GM12892 (cell line): ENCODE measurements around the gene SRPK3.
A peak's percentile ranks its signal among the peaks of the same experiment; 100 is the strongest.

Source experiments
- DNase-seq: peaks from one replicate; pipeline ENCODE4 v3.0.0; 2011; ENCODE audit not compliant: insufficient read length
- FAIRE-seq: peaks from 2 replicates; lab custom pipeline; 2011; peaks lifted over from hg19 to GRCh38; lab: Jason Lieb, UNC
- POLR2A ChIP-seq: IDR thresholded peaks from 2 replicates; pipeline ENCODE4 v1.6.1; 2011; ENCODE audit warnings: low read depth, low read length, control low read depth
- POLR2AphosphoS5 ChIP-seq: IDR thresholded peaks from 2 replicates; pipeline ENCODE4 v1.6.1; 2011; ENCODE audit warnings: low read depth, low read length, control low read depth
- TAF1 ChIP-seq: IDR thresholded peaks from 2 replicates; pipeline ENCODE4 v1.6.1; 2011; ENCODE audit warnings: low read depth, mild to moderate bottlenecking, control low read depth, low read length, borderline replicate concordance

Gene SRPK3

DNA sequence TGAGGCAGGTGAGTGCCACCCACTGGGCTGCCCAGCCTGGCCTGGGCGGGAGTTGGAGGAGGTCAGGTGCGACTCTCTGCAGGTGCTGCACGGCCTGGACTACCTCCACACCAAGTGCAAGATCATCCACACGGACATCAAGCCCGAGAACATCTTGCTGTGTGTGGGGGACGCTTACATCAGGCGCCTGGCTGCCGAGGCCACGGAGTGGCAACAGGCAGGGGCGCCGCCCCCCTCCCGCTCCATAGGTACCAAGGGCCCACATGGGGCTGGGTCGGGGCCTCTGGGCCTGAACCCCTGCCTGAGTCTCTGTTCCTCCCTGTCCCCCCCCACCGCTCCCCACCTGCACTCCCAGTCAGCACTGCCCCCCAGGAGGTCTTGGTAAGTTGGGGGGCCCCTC is 2.0 kb downstream of the SRPK3 start:
- DNase-seq: no peak
- TF ChIP-seq POLR2A (no peak), POLR2AphosphoS5 (no peak), TAF1 (no peak)
- no peak for FAIRE-seq

DNA sequence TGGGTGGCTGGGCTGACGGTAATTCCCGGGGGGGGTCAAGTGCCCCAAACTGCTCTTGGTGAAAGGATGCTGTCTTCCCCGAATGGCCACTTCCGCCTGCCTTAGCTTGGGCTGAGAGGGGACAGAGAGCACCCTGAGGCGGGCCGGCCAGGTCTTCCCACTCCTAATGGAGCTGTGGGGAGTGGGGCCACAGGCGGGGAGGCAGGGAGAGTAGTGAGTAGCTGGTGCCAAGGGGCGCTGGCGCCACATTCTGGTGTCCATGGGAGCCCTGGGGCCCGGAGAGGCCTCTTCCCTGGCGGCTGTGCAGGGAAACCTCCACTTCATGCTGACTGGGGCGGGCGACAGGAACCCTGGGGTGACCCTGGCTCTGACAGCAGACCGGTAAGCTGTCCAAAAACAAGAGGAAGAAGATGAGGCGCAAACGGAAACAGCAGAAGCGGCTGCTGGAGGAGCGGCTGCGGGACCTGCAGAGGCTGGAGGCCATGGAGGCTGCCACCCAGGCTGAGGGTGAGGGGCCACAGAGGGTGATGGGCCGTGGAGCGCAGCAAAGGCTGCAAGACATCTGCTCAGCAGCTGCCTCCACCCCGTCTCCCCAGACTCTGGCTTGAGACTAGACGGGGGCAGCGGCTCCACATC is 2.7 kb downstream of the SRPK3 start:
- no peak for FAIRE-seq
- no peak for TF ChIP-seq POLR2A
- TF ChIP-seq TAF1: no peak
- TF ChIP-seq POLR2AphosphoS5: no peak
- no peak for DNase-seq

GRCh38 chrX:153784325-153784967 is 3.6 kb downstream of the SRPK3 start:
- TF ChIP-seq POLR2AphosphoS5 (peak; percentile 56; the same call in 1 of the 2 replicates), TAF1 (no peak), POLR2A (no peak)
- no peak for FAIRE-seq
- no peak for DNase-seq

DNA sequence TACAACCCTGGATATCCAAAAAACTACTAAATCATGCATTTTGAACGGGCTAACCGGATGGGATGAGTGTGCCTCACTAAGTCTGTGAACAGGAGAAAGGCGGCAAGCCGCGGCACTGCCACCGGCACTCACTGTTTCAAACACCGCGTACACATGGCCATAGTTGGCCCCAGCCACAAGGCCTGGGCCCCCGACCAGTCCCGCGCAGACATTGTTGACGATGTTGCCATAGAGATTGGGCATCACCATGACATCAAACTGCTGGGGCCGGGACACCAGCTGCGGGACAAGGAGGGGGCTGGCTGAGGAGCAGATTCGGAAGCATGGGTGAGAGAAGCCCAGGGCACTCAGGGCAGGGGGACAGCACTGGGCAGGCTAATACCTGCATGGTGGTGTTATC is 5.8 kb downstream of the SRPK3 start:
- FAIRE-seq (no peak), DNase-seq (no peak)
- TF ChIP-seq TAF1 (no peak), POLR2AphosphoS5 (no peak), POLR2A (no peak)

- TF ChIP-seq TAF1 (no peak), POLR2A (no peak), POLR2AphosphoS5 (no peak)
- FAIRE-seq: no peak
- DNase-seq: no peak
Observed at GRCh38 chrX:153789654-153790053, 8.8 kb downstream of the SRPK3 start.

- TF ChIP-seq TAF1 (no peak), POLR2AphosphoS5 (no peak), POLR2A (no peak)
- FAIRE-seq: no peak
- no peak for DNase-seq
Observed at GRCh38 chrX:153791104-153791852, 10.4 kb downstream of the SRPK3 start.

- no peak for FAIRE-seq
- no peak for DNase-seq
- TF ChIP-seq TAF1 (no peak), POLR2A (no peak), POLR2AphosphoS5 (no peak)
Observed at GRCh38 chrX:153792368-153792767, 11.5 kb downstream of the SRPK3 start.

GRCh38 chrX:153793291-153793690 is 12.4 kb downstream of the SRPK3 start:
- DNase-seq: no peak

GRCh38 chrX:153794018-153794896 is 13.4 kb downstream of the SRPK3 start, which contains the start of the genes IDH3G and SSR4:
IDH3G (minus strand) TSS chrX:153794375; CDS start chrX:153794326, 49 bp downstream.
SSR4 (plus strand) TSS chrX:153794668; CDS start chrX:153794688, 20 bp downstream.
- peak; percentile 96 for DNase-seq
- peak; percentile 94 for FAIRE-seq
- peak; percentile 68 for TF ChIP-seq TAF1
- peak; percentile 86 for TF ChIP-seq POLR2A
- TF ChIP-seq POLR2AphosphoS5: peak; percentile 82

More at GRCh38 chrX:153793291-153793690, 12.4 kb downstream of the SRPK3 start:
- FAIRE-seq: no peak
- no peak for TF ChIP-seq POLR2AphosphoS5
- no peak for TF ChIP-seq POLR2A
- no peak for TF ChIP-seq TAF1
